NCI-H446 treated with DMSO at 0.1 percent for 48 hours (cell line): ENCODE results near the gene C15orf39.

Source experiments
- DNase-seq: peaks from one replicate; lab custom pipeline; 2025; lab: John Stamatoyannopoulos, UW

The C15orf39 gene

DNA sequence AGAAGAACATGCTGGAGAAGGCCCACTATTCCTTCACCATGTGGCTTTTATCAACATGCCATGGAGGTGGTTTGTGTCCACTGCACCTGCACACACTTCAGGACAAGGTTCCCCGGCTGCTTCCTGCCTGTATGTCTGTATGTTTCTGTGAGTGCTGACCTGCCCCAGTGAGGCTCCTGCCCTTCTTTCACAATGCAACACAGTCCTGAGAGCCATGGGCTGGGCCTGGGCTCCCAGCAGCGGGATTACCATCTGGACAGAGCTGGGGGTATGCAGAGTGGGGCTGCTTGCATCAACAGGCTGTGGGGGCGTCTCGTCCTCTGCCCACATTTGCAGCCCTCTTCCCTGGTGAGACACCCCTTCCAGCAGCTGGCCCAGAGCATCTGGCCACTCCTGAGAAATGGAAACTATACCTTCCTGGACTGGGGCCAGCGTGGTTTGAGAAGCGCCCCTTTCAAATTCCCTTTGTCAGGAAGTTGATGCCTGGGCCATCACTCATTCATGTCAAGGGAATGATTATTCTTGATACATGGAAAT, 29.3 kb upstream of the C15orf39 start:
- no peak for DNase-seq

DNA sequence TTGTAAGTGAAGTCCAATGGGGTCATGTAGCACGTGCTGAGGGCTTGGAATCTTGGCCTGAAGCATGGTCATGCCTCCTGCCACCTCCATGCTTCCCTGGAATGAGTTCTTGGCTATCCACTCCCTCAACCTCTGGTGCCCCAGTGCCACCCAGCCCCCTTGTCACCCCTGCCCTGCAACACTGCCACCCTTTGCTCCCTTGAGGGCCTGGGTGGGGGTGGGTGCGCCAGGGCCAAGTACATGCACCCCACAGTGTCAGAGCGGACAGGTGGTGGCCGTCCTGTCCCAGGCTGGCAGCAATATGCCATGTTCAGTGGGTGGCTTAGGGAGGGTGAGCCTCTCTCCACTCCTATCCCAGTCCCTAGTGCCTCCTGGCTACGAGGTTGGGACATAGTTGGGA, 27.6 kb upstream of the C15orf39 start:
- DNase-seq = no peak

DNA sequence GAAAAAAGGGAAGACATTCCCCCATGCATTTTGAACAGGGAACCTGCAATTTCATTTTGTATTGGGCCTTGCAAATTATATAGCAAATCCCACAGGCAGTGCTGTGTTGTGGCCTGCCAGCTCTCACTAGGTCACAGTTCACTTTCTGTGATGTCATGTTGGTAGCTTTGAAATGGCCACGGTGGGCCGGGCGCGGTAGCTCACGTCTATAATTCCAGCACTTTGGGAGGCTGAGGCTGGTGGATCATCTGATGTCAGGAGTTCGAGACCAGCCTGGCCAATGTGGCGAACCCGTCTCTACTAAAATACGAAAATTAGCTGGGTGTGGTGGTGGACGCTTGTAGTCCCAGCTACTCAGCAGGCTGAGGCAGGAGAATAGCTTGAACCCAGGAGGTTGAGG, 27.0 kb upstream of the C15orf39 start:
- no peak for DNase-seq

DNA sequence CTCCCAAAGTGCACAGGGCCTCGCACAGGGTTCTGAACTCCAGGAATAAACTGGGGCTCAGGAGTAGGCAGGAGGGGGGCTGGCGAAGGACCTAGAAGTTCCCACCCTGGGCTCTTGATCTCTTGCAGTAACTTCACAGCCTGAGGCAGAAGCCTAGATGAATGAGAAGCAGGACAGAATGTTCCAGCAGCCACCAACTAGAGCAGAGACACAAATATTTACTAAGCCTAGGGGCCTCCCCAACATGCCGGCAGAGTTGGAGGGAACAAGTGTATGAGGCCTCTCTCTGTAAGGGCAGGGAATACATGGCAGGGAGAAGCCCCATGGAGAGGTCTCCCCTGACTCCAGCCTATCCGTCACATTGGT, 25.3 kb upstream of the C15orf39 start:
- no peak for DNase-seq

DNA sequence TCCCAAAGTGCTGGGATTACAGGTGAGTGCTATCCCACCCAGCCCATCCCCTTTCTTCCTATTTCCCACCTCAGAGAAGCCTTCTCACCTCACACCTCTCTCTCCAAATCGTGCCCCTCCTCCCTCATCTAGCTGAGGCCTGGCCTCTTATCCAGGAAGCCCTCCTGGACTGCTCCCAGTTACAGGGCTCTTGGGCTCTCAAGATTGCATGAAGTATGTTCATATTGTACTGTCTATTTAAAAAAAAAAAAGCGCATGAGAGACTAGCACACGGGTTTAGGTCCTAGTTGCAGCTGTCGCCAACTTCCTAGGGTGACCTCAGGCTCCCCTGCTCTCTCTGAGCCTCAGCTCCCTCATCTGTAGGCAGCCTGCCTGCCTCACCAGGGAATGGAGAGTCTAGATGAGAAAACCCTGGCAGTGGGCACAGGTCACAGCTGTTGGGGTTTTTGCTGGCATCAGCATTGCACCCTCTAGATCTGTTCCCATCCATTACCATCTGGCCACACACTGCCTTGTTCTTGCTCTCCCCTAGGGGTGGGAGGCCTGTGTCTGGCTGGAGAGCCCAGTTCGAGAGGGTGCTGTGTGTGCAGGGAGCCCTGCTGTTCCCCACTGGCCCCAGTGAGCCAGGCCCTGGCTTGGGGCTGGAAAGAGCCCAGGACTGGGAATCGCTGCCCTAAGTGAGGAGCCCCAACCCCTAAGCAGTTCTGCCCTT, 24.2 kb upstream of the C15orf39 start:
- peak; percentile 52 for DNase-seq

DNA sequence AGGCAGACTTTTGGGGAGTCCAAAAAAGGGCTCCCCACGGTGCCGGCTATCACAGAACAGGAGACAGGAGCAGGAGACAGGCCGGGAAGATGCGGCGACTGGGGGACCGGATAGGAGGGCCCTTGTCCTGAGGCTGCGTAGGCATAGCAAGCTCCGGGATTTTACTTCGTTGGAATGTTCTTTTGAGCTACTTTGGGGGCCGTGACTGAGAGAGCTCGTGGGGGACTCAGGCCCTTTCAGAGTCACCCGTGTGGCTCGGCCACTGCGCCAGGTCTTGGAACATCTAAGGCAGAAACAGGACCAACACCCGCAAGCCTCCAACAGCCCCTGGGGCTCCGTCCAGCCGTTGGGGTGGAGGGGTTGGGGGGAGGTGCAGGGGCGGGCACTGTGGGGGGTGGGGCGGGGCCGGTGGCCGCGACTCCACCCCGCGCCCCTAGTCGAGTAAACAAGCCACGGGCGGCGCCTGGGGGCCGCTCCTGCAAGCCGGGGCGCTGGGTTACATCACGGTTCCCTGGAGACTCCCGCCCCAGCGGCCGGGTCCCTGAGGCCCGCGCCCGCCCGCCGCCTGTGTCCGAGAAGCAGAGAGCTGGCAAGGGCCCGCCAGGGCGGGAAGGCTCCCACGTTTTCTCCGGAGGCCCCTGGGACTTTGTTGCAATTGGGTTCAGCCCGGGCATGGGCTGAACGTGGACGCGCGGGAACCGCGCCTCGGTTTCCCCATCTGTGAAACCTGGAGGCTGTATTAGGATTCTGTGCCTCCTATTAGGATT, 23.3 kb upstream of the C15orf39 start:
- no peak for DNase-seq

DNA sequence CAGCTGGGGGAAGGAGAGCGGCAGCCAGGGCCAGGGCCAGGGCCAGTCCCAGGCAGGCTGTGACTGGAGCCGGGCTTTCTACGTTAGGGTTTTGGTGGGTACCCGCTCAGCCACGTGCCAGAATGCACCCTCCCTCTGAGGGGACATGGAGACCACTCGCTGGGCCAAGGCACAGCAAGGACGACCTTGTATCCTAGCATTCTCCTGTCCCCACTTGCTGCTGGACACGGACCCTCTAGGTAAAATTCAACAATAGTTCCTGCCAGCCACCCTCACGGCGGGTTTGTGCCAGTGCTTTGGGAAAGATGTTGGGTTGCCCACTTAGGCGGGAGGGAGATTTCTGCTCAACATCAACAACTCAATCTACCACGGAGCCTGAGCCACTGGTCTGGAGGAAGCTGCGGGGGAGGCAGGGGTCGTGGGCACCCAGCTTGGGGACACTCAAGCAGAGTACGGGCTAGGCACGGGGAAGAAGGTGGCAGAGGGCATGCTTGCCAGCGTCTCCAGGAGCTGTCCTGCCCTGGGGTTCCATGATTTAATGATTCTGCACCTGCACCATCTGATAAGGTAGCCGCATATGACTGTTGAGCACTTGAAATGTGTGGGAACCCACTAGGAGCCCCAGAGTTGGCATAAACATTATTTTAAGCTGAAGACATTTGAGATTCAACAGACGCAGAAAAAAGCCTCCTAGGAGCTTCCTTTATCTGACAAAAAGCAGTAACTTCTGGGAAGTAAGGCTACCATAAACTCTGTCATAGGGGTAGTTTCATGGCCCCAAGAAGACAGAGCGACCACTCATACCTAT, 22.5 kb upstream of the C15orf39 start:
- DNase-seq = no peak

DNA sequence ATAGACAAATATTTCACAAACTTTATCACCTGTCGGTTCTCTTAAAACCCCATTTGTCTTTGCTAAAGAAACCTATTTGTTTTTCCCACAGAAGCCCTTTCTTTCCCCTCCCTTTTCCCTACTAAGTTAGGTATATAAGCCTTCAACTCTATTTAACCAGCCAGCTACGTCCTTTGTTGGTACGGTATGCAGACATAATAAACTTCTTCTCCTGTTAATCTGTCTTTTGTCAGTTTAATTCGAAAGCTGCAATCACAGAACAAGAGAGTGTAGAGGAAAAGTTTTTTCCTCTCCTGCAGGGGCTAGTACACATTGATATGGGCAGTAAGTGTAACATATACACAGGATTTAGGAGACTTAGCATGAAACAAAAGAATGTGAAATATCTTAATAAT, 21.9 kb upstream of the C15orf39 start:
- DNase-seq = no peak

DNA sequence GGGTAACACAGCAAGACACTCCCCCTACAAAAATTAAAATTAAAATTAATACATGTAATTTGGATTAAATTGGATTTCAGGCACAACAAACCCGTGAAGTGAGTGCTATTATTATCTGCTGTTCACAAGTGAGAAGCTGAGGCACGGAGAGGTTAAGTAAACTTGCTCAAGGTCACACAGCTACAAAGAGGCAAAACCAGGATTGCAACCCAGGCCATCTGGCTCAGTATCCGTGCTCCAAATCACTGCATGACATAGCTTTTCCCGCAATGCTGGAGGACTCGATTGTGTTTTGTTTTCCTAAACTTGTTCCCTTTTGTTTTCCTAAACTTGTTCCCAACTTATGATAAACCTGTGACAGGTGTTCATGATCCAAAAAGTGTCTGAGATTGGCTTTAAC, 19.9 kb upstream of the C15orf39 start:
- no peak for DNase-seq

DNA sequence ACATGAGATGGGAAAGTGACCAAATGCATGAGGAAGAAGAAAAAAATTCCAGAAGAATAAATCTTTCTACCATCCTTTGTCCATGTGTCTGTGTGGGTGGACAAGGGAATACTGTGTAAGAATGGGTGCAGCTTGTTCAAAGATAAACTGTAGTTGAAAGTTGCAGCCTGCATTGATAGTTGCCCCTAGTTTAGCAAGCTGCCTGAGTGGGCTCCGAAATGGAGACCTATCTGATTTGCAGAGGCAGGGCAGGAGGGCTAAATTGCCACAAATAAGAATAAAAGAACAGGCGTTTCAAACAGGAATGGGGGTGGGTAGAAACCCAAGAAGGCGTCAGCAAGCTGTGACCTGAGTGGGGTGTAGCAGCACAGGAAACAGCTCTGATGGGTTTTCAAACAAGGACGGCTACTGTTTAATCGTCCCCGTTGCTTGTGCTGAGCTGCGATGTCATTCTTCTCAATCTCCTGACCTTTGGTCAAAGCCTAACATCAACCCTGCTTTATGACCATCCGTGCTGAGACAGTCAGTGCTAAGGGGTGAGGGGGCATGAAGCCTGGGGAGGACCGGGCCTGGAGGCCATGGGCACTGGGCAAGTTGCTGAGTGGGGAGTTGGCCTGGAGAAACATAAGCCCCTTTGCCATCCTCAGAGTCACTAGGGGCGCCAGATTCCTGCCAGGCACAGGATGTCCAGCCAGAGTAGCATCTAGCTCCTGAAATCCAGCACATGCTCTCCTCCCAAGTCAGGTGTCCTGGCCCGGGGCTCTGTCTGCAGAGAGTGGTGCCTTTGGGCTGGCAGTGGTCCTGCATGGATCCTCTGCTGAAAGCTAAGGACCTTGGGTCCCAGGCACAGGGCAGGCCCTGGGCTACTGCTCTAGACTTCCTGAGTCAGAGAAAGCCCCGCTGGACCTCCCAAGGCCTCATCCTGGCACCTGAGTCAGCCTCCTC, 19.2 kb upstream of the C15orf39 start:
- no peak for DNase-seq

DNA sequence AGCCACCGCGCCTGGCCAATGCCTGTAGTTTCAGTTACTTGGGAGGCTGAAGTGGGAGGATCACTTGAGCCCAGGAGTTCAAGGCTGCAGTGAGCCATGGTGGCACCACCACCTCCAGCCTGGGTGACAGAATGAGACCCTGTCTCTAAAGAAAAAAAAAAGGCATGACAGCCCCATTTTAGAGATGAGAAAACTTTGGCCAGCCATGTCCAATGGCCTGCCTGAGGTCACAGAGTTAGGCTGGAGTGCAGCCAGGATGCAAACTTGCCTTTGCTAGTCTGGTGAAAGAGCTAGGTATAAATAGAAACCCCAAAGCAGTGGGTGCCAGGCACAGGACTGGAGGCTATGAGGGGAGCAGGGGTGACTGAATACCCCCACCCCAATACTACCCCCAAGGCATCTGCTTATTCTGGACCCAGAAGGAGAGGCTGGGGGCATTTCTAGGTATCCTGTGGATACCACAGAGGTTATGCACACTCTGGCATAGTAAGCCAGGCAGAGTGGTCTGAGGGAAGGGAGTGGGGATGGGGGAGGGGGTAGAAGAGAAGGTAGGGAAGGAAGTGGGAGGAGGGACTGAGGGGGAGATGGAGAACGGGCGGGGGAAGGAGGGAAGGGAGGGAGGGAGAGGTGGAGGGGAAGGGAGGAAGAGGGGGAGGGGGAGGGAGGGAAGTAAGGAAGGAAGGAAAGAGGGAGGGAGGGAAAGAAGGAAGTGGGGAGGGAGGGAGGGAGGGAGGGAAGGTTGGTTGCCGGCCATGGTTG, 16.2 kb upstream of the C15orf39 start:
- no peak for DNase-seq

DNA sequence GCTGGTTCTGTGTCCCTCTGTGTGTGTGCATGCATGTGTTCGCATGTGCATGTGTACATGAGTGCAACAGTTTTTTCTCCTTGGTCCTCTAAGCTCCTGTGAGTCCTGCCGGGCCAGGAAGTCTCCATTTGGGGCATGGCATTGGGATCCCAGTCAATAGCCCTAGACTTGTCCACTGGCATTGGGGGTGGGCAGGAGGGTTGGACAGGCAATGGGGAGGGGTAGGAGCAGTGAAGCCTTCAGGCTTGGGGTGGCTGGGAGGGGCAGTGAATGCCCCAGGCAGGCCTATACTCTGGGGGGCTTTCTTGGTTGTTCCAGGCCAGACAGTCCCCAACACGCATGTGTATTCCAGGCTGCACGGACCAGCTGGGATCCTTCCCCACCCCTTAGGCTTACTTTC, 15.6 kb upstream of the C15orf39 start:
- DNase-seq = no peak

DNA sequence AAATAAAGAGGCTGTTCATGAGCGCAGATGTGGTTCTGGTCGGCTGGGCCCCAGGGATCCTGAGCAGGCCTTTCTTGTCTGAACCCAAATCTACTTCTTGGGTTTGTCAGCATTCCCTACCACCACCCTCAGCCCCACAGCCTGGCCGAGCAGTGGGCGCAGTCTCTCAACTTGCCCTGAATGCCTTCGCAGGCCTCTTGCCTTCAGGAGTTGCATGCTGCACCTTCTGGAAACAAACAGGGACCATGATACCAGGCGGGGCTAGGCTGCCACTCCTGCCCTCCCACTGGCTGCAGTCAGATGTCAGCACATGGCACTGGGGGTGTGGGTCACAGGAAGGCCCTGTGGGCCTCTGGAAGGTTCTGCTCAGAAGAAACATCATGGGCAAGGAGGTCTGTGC, 13.2 kb upstream of the C15orf39 start:
- DNase-seq = no peak

DNA sequence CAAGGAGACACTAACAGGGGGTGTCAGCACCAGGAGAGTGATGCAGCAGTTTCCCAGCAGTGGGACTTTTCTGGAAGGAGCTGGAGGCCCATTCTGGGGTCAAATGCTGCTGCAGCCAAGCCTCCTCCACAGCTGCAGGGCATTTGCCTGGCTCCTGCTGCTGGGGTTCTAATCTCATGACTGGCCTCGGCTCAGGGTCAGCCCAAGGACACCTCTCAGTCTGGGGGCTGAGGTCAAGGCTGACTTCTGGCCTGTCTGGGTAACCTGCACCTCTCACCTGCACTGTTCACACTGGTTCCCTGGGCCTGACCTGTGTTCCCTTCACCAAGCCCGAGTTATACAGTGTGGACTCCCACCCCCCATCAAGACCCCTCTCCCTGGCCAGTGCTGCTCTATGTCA, 10.4 kb upstream of the C15orf39 start:
- DNase-seq = no peak

DNA sequence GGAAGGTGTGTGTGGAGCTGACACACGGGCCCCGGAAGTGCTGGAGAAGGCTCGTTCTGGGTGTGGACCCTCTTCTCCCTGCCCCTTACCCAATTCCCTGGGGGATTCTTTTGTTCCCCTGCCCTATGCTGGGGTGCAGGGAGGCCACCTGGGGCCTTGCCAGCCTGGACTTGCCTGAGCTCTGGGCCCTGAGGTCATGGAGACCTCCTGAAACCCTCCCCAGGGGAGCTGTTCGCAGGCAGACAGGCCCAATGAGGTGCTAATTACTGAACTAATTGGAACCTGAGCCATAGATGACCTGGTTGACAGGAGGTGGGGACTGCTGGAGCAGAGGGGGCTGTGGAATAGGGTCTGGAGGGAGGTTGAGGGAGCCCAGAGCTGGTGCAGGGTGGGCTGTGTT, 9.4 kb upstream of the C15orf39 start:
- no peak for DNase-seq

DNA sequence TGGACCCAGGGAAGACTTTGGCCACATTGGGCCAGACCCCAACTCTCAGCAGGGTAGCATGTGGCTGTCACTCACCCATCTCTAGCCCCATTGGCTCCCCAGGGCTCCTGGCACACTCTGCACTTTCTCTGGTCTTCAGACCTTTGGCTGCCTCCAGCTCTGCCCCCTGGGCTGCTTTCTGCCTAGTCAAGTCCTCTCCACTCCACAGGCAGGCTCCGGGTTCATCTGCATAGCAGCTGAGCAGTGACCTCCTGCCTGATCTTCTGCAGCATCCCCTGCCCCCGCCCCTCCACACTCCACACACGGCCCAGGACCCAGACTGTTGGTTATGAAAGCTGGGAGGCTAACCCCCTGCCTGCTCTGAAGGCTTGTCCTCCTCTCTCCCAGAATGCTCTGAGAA, 8.4 kb upstream of the C15orf39 start:
- no peak for DNase-seq

DNA sequence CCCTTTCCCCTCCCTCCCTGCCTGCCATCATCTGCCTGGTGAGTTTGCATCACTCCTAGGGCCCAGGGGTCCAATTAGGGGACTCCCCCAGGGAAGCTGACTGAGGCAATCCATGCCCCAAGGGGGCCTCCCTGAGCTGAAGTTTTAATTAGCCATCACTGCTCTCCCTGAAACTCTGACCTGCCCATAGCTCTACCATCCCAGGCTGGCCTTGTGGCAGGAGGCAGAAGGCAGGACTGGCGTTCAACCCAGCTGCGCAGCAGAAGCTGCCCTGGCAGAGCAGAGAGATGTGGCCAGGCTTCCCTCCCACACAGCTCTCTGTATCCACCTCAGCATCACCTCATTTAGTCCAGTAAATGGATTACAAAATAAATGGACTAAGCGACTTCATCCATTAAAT, 7.7 kb upstream of the C15orf39 start:
- no peak for DNase-seq

DNA sequence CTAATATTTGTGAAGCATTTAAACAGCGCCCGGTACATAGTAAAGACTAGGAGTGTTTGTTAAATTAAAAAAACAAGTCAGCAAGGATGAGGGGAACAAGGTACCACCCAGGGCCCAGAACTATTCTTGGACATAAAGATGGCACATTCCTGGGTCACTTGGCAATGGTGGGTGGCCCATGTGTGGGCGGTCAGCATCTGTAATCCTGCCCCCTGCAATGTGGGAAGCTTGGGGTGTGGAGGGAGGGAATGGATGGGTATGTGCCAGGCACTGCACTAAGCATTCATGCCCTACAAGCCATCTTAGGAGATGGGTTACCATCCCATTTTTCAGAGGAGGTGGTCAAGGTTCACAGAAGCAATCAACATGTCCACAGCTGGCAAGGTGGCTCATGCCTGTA, 7.3 kb upstream of the C15orf39 start:
- DNase-seq = no peak

DNA sequence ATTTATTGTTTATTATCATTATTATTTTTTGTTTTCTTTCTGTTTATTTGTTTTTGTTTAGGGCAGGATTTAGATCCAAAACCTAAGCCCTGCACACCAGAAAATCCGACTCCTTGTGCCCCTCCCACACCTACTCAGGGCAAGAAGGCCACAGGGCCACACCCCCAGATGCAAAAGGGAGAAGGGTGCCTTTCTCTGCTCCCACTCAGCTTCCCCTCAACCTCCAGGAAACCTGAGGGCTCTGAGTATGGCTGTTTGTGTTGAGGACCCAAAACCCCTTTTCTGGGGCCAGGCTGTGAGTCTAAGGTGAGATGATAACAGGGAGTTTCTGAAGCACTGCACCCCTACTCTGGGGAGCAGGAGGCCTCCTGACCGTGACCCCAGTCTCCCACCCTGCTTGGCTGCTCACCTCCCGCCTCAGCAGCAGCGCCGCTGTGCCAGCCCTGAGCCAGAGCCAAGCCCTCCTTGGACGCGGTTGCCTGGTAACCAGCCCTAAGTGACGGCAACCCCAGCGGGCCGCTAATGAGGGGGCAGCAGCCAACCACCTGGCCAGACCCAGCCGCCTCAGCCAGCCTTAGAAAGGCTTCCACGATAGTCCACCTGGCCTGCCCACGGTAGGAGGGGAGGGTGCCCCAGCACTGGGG, 6.4 kb upstream of the C15orf39 start:
- peak; percentile 30 for DNase-seq

DNA sequence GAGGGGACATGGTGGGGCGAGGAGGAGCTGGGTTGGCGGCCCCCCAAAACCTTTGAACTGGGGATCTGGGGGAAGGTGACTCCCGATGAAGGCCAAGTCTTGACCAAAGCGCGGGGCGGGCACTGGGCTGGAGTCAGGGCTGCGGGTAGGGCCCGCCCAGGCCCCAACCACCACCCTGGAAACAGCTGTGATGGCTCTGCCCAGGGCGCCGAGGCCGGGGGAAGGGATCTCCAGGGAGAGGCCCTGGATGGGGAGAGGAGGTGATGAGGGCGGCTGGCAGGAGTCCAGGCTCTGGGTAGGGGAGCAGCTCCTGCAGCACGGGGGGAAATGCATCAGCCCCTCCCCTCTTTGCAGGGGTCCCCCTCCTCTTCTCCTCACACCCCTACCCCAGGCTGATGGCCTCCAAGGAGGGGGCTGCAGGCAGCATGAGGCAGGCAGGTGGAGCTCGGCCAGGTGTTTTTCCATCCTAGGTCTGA, 5.9 kb upstream of the C15orf39 start:
- DNase-seq = no peak
